HCT116 (cell line): ENCODE data around the gene PCDHGA2. TPM values are rescaled to one million over a fixed set of nuclear protein-coding genes. Genes with fewer than 3 reads are reported as not detected.

Experiments used
- ATAC-seq: fragments of 200-7000 bp; cut with Tn5 transposase; 2 replicates; pipeline ENCODE4 v1.9.1; 2020; ENCODE audit warnings: mild to moderate bottlenecking, moderate library complexity
- BruUV-seq: library from RNA; stranded (reverse); fragments of 400-500 nt; replicated peaks from 2 replicates; lab custom pipeline; 2021; lab: Mats Ljungman, UMichigan
- CTCF ChIA-PET: fragments of 300-600 bp; sonication (Branson Sonifier 250); formaldehyde crosslinking; loops from one replicate; lab custom pipeline; 2021; ENCODE audit warnings: antibody characterized with exemption; lab: Charles Lee
- POLR2A ChIA-PET: fragments of 300-600, 350-600 bp; sonication (Branson Sonifier 250); formaldehyde crosslinking; loops from one replicate; lab custom pipeline; 2021; ENCODE audit warnings: antibody characterized with exemption; lab: Charles Lee
- RAD21 ChIA-PET, 2 experiments: fragments of 300-600 bp; sonication (Branson Sonifier 250); formaldehyde crosslinking; loops; one replicate each; lab custom pipeline; 2023; ENCODE audit warnings: low total read pairs in 2 of 2; ENCODE audit not compliant: uncharacterized antibody in 2 of 2, unreplicated experiment in 2 of 2, low non-redundant PET in 1 of 2; lab: Charles Lee
- DNase-seq: peaks from one replicate; pipeline ENCODE4 v3.0.0-alpha.2; 2010; ENCODE audit warnings: low read depth, low spot score
- H2AFZ ChIP-seq: fragments of 200-600 bp; shearing (Covaris generic), sonication (generic); 2 replicates; pipeline ENCODE4 v1.6.1; 2017; ENCODE audit warnings: low read depth, mixed run types, mixed read lengths, antibody characterized with exemption, low read length; ENCODE audit not compliant: poor library complexity, severe bottlenecking
- H3K27ac ChIP-seq: 2 replicates; pipeline ENCODE4 v1.5.1; 2012; ENCODE audit warnings: low read depth, low read length
- H3K27me3 ChIP-seq: fragments of 200-600 bp; sonication (generic); 2 replicates; pipeline ENCODE4 v1.6.1; 2016; ENCODE audit warnings: mixed run types, low read length, mixed read lengths; ENCODE audit not compliant: insufficient read depth
- H3K36me3 ChIP-seq, 2 experiments: fragments of 200-500 bp in 1 of 2; fragments of 200-600 bp in 1 of 2; sonication (Bioruptor generic) in 1 of 2; sonication (generic) in 1 of 2; 2 replicates each; pipeline versions ENCODE4 v1.5.1 to v1.6.1; 2014 to 2016; ENCODE audit warnings: low read length in 2 of 2, inconsistent platforms in 1 of 2, mixed read lengths in 1 of 2, mixed run types in 1 of 2; ENCODE audit not compliant: insufficient read depth in 2 of 2, control insufficient read depth in 1 of 2
- H3K4me1 ChIP-seq, 2 experiments: fragments of 200-600 bp in 1 of 2; sonication (generic) in 1 of 2; 2 replicates each; pipeline versions ENCODE4 v1.5.1 to v1.6.1; 2012 to 2017; ENCODE audit warnings: low read length in 2 of 2, inconsistent platforms in 1 of 2, mild to moderate bottlenecking in 1 of 2, mixed read lengths in 1 of 2, mixed run types in 1 of 2, moderate library complexity in 1 of 2; ENCODE audit not compliant: insufficient read depth in 2 of 2, control insufficient read depth in 1 of 2
- H3K4me2 ChIP-seq: fragments of 200-600 bp; sonication (generic); 2 replicates; pipeline ENCODE4 v1.6.1; 2017; ENCODE audit warnings: mixed run types, low read length, mixed read lengths
- H3K4me3 ChIP-seq, 2 experiments: fragments of 200-600 bp in 1 of 2; sonication (generic) in 1 of 2; replicated peaks in 1 of 2; 2 replicates each; pipeline ENCODE4 v1.5.1; 2011 to 2016; ENCODE audit warnings: low read length in 2 of 2, control low read depth in 1 of 2, low read depth in 1 of 2, mild to moderate bottlenecking in 1 of 2, mixed read lengths in 1 of 2, mixed run types in 1 of 2
- H3K79me2 ChIP-seq: fragments of 200-600 bp; sonication (generic); 2 replicates; pipeline ENCODE4 v1.6.1; 2017; ENCODE audit warnings: mild to moderate bottlenecking, mixed run types, low read length, moderate library complexity, mixed read lengths; ENCODE audit not compliant: insufficient read depth
- H3K9ac ChIP-seq: fragments of 200-600 bp; sonication (generic); 2 replicates; pipeline ENCODE4 v1.6.1; 2016; ENCODE audit warnings: low read length, mixed read lengths
- H3K9me2 ChIP-seq: fragments of 200-600 bp; sonication (generic), shearing (Covaris generic); 2 replicates; pipeline ENCODE4 v1.6.1; 2017; ENCODE audit warnings: mixed run types, mild to moderate bottlenecking, moderate library complexity; ENCODE audit not compliant: insufficient read depth
- H3K9me3 ChIP-seq, 2 experiments: fragments of 200-500 bp in 1 of 2; fragments of 200-600 bp in 1 of 2; sonication (Bioruptor generic) in 1 of 2; sonication (generic) in 1 of 2; 2 replicates each; pipeline ENCODE4 v1.6.1; 2014 to 2017; ENCODE audit warnings: low read length in 2 of 2, mixed read lengths in 2 of 2, inconsistent platforms in 1 of 2, low read depth in 1 of 2, mild to moderate bottlenecking in 1 of 2, mixed run types in 1 of 2, moderate library complexity in 1 of 2; ENCODE audit not compliant: control insufficient read depth in 1 of 2, insufficient read depth in 1 of 2
- H4K20me1 ChIP-seq: fragments of 200-600 bp; sonication (generic), shearing (Covaris generic); 2 replicates; pipeline ENCODE4 v1.6.1; 2017; ENCODE audit warnings: mixed run types, mild to moderate bottlenecking, moderate library complexity; ENCODE audit not compliant: insufficient read depth
- ATF3 ChIP-seq: IDR thresholded peaks from 2 replicates; pipeline ENCODE4 v1.6.1; 2012
- CBX3 ChIP-seq: IDR thresholded peaks from 2 replicates; pipeline ENCODE4 v1.6.1; 2012; ENCODE audit warnings: low read depth
- CTCF ChIP-seq, 3 experiments: fragments of 200-600 bp in 1 of 3; sonication (generic) in 1 of 3; IDR thresholded peaks in 2 of 3; conservative IDR thresholded peaks in 1 of 3; 2 replicates each; pipeline ENCODE4 v1.5.1; 2012 to 2017; ENCODE audit warnings: low read depth in 2 of 3, low read length in 2 of 3, antibody characterized with exemption in 1 of 3, borderline replicate concordance in 1 of 3, control low read depth in 1 of 3, mild to moderate bottlenecking in 1 of 3, mixed read lengths in 1 of 3, mixed run types in 1 of 3, moderate library complexity in 1 of 3; ENCODE audit not compliant: insufficient read depth in 1 of 3
- EZH2 ChIP-seq: fragments of 200-600 bp; sonication (generic); IDR thresholded peaks from 2 replicates; pipeline ENCODE4 v1.6.1; 2017; ENCODE audit warnings: antibody characterized with exemption, mixed run types
- EZH2phosphoT487 ChIP-seq: fragments of 200-600 bp; IDR thresholded peaks from 2 replicates; pipeline ENCODE4 v1.6.1; 2018; ENCODE audit warnings: antibody characterized with exemption, borderline replicate concordance
- FOSL1 ChIP-seq: IDR thresholded peaks from 2 replicates; pipeline ENCODE4 v1.6.1; 2012; ENCODE audit warnings: low read depth
- POLR2A ChIP-seq: IDR thresholded peaks from 2 replicates; pipeline ENCODE4 v1.7.0; 2011; ENCODE audit warnings: borderline replicate concordance; ENCODE audit not compliant: insufficient read depth, insufficient read length; ENCODE audit errors: extremely low read depth
- RAD21 ChIP-seq: IDR thresholded peaks from 2 replicates; pipeline ENCODE4 v1.6.1; 2012; ENCODE audit warnings: low read depth, mild to moderate bottlenecking
- REST ChIP-seq: IDR thresholded peaks from 2 replicates; pipeline ENCODE4 v1.6.1; 2012; ENCODE audit warnings: low read depth
- SRF ChIP-seq: IDR thresholded peaks from 2 replicates; pipeline ENCODE4 v1.6.1; 2012; ENCODE audit warnings: low read depth
- ZBTB33 ChIP-seq: IDR thresholded peaks from 2 replicates; pipeline ENCODE4 v1.6.1; 2011; ENCODE audit warnings: mild to moderate bottlenecking, low read length, moderate library complexity; ENCODE audit not compliant: insufficient replicate concordance; ENCODE audit errors: extremely low read depth
- ZFX ChIP-seq: fragments of 450-650 bp; IDR thresholded peaks from 2 replicates; pipeline ENCODE4 v1.6.1; 2017
- intact Hi-C: fragments of 100-400 bp; cut with micrococcal nuclease; formaldehyde crosslinking; loops from 2 replicates; pipeline ENCODE4 v1.10.0; 2022
- total RNA-seq: library from RNA; stranded (reverse); gene quantifications from one replicate; pipeline ENCODE4 v1.2.1, GENCODE V29; 2021; ENCODE audit not compliant: unreplicated experiment

The PCDHGA2 gene
- total RNA-seq, 1 experiment from 2014 or later: not detected

- intact Hi-C loops: no loop called here
- ChIA-PET CTCF (no interaction called here), RAD21 (no interaction called here), POLR2A (no interaction called here)
- Histone ChIP-seq H3K4me1 (no peaks in the 10 kb centered on the region), H3K79me2 (no peaks in the 10 kb centered on the region), H3K27ac (no peak overlapping the region), H3K9me2 (no peaks in the 10 kb centered on the region), H3K4me3 (no peak overlapping the region), H3K9me3 (peaks cover 5 to 16% of the 10 kb centered on the region in 2 experiments; a peak in 2 of 4 replicates), H3K4me2 (no peak overlapping the region), H4K20me1 (no peaks in the 10 kb centered on the region), H3K9ac (no peak overlapping the region), H3K36me3 (no peaks in the 10 kb centered on the region), H3K27me3 (no peaks in the 10 kb centered on the region), H2AFZ (no peak overlapping the region)
- TF ChIP-seq FOSL1: no peak
- no peak for TF ChIP-seq CTCF (IDR thresholded peaks at IDR 0.05 in 2 of 3, conservative IDR thresholded peaks at IDR 0.05 in 1 of 3; ENCODE audit: borderline replicate concordance in 1 of 3, insufficient read depth in 1 of 3, low read depth in 2 of 3, low read length in 2 of 3)
- TF ChIP-seq EZH2phosphoT487: no peak
- no peak for TF ChIP-seq ATF3
- TF ChIP-seq SRF: no peak
- no peak for TF ChIP-seq CBX3
- TF ChIP-seq EZH2: no peak
- TF ChIP-seq ZBTB33: no peak
- no peak for TF ChIP-seq RAD21
- TF ChIP-seq POLR2A: no peak
- no peak for TF ChIP-seq REST
- no peak for TF ChIP-seq ZFX
- BruUV-seq: no TSS peak
- ATAC-seq (no peak), DNase-seq (no peak)
Measured at GRCh38 chr5:141366016-141366896, 27.7 kb downstream of the PCDHGA2 start.
